Stimulated activated naive CD8-positive, alpha-beta T cell treated with anti-CD3 and anti-CD28 coated beads, Interleukin-15, amount 100 ng/mL, for 72 hours (primary cell): ENCODE data around the gene TMEM121B.
A peak's percentile ranks its signal among the peaks of the same experiment; 100 is the strongest.
"Not testable (repeated sequence)": the region's sequence is repeated elsewhere in the genome, so short reads cannot be mapped to it uniquely, and the experiment has no call there.

ENCODE experiments used
- ATAC-seq: fragments of 150-1000 bp; cut with Tn5 transposase; 2 replicates; pipeline ENCODE4 v1.10.0; 2021; ENCODE audit warnings: mild to moderate bottlenecking, moderate library complexity
- DNase-seq, 2 donors: peaks; one replicate each; pipeline ENCODE4 v3.0.0; 2021 to 2022
- H3K27ac Mint-ChIP-seq, 2 donors: one replicate each; pipeline ENCODE4 v1.8.0; 2022; ENCODE audit warnings: mild to moderate bottlenecking in 2 of 2, mixed read lengths in 2 of 2, moderate library complexity in 2 of 2
- H3K27me3 Mint-ChIP-seq: one replicate; pipeline ENCODE4 v1.8.0; 2022; ENCODE audit warnings: mixed read lengths
- H3K4me1 Mint-ChIP-seq: one replicate; pipeline ENCODE4 v1.8.0; 2022; ENCODE audit warnings: mild to moderate bottlenecking, mixed read lengths
- H3K4me3 Mint-ChIP-seq, 2 donors: one replicate each; pipeline ENCODE4 v1.8.0; 2022; ENCODE audit warnings: mild to moderate bottlenecking in 2 of 2, mixed read lengths in 2 of 2, moderate library complexity in 1 of 2
- H3K9me3 Mint-ChIP-seq, 2 donors: one replicate each; pipeline ENCODE4 v1.8.0; 2022; ENCODE audit warnings: mixed read lengths in 2 of 2

The TMEM121B gene

DNA sequence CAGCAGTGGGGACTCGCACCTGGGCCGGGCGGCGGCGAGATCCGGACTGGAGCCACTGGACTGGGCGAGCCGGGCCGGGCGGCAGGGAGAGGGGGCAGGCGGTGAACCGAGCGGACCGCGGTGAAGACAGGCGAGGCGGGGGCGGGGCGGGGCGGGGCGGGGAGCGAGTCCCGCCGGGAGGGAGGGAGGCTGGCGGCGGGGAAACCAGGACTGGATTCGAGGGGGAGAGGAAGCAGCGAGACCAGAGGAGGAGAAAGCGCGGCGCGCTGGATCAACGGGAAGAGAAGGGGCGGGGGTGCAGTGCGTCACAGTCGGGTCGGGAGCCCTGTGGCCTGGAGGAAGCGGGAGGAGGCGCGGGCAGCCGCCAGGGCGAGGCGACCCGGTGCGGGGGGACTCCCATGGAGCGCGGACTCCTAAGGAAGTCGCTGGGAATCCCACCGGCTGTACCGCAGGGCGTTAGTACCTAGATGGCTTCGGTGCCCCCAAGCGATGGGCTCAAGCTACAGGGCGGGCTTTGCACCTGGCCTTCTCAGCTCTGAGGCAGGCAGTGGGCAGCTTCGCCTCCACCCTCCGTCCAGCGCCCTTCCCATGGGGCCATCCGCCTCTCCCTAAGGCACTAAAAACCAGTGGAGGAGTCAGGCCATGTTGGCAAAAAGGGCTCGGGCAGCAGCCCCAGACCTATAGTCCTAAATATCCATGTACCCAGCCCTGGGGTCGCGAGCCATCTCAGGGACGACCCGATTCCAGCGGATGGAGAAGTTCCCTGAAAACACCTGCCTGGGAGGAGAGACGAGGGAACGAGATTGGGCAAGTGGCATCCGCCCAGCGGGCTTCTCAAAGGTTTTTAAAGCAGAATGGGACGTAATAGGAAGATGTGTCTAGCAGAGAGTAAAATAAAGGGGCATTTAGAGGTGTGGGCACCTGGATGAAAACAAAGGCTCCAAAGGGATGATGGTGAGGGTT is at the start of gene TMEM121B:
TMEM121B (minus strand) TSS at position 128 of the 963 bp plus-strand sequence. CDS start 233 bp downstream, outside the sequence.
- ATAC-seq (no peak), DNase-seq (no peak)
- H3K4me1 Mint-ChIP-seq = peaks cover 45% of the 10 kb centered on the region
- no peaks in the 10 kb centered on the region for H3K9me3 Mint-ChIP-seq
- H3K4me3 Mint-ChIP-seq = peak within 1 kb of the TSS; percentile 71 to 76
- peak within 1 kb of the TSS in 1 of 2 donors; percentile 48 for H3K27ac Mint-ChIP-seq
- peaks cover 47% of the 10 kb centered on the region for H3K27me3 Mint-ChIP-seq

DNA sequence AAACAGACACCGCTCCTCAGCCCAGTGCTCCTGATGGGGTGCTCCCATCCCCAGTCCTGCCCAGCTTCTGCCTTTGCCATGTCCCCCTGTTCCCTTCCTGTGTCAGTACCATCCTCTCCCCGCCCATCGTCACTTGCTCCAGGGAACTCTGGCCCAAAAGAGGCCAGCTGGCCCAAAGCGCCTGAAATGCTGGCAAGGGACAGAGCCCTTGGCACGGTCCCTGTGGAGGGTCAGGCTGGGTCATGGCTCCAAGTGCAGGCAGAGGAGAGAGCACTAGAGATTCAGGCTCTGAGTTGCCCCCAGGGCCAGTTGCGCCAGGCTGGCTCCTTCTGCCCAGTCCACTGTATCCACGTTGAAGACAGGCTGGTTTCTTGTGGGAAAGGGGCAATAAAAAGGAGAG is 46.3 kb upstream of the TMEM121B start:
- no peak overlapping the region for H3K4me3 Mint-ChIP-seq
- no peaks in the 10 kb centered on the region for H3K9me3 Mint-ChIP-seq
- H3K27ac Mint-ChIP-seq = no peak overlapping the region
- DNase-seq = no peak
- peaks cover 6% of the 10 kb centered on the region for H3K27me3 Mint-ChIP-seq
- no peak for ATAC-seq
- H3K4me1 Mint-ChIP-seq = peaks cover 18% of the 10 kb centered on the region

- Mint-ChIP-seq H3K4me1 (peaks cover 10% of the 10 kb centered on the region), H3K4me3 (no peak overlapping the region), H3K27ac (no peak overlapping the region), H3K9me3 (no peaks in the 10 kb centered on the region), H3K27me3 (peaks cover 6% of the 10 kb centered on the region)
- no peak for DNase-seq
- no peak for ATAC-seq
Observed at GRCh38 chr22:17164392-17165024, 43.3 kb upstream of the TMEM121B start.

DNA sequence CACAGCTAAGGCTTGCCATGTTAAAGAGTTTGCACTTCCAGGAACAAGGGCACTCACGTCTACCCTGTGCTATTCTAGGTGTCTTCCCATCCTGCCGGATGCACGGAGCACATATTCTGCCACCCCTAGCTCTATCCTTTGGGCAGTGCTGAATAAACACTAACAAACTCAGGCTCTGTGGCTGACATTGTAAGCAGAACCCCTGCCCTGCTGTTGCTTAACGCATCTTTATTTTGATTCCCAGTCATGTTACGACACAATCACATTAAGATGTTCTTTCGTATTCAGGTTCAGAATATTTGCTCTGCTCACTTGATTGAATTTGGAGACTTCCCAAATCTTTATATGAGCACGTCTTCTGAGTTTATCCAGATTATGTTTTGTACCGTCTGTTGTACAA is 41.6 kb upstream of the TMEM121B start:
- DNase-seq (no peak), ATAC-seq (no peak)
- Mint-ChIP-seq H3K9me3 (no peaks in the 10 kb centered on the region), H3K27ac (no peak overlapping the region), H3K27me3 (no peaks in the 10 kb centered on the region), H3K4me3 (no peak overlapping the region), H3K4me1 (peaks cover 22% of the 10 kb centered on the region)

GRCh38 chr22:17161991-17162390 is 40.8 kb upstream of the TMEM121B start:
- H3K4me1 Mint-ChIP-seq = peaks cover 29% of the 10 kb centered on the region
- no peak for DNase-seq
- no peak for ATAC-seq
- H3K4me3 Mint-ChIP-seq = no peak overlapping the region
- no peak overlapping the region for H3K27ac Mint-ChIP-seq
- no peaks in the 10 kb centered on the region for H3K9me3 Mint-ChIP-seq
- no peaks in the 10 kb centered on the region for H3K27me3 Mint-ChIP-seq

- Mint-ChIP-seq H3K27me3 (no peaks in the 10 kb centered on the region), H3K4me3 (peak overlapping the region; percentile 84 to 95), H3K9me3 (no peaks in the 10 kb centered on the region), H3K4me1 (peaks cover 50% of the 10 kb centered on the region), H3K27ac (peak overlapping the region; percentile 52 to 59)
- DNase-seq (peak; percentile 45 to 69), ATAC-seq (peak; percentile 66)
Observed at GRCh38 chr22:17159504-17159951, 38.4 kb upstream of the TMEM121B start.

- Mint-ChIP-seq H3K27me3 (no peaks in the 10 kb centered on the region), H3K9me3 (no peaks in the 10 kb centered on the region), H3K4me3 (peak within 1 kb of the TSS; percentile 84 to 95)
Observed at GRCh38 chr22:17158568-17159503, 37.7 kb upstream of the TMEM121B start, which contains the start of gene HDHD5. Gene HDHD5 (minus strand): TSS chr22:17159277. CDS start chr22:17159251, 26 bp downstream.

DNA sequence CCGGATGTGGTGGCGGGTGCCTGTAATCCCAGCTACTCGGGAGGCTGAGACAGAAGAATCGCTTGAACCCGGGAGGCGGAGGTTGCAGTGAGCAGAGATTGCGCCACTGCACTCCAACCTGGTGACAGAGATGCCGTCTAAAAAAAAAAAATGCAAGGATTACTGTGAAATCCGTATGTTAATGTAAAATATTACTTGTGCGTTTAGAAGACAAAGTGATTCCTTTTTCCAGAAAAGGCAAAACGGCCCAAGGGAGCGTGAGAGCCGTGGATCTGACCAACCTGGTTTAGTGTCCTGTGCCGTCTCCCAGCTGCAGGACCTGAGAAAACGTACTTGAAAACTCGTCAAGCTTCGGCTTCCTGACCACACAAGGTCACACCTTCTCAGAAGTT is 37.0 kb upstream of the TMEM121B start:
- ATAC-seq (no peak), DNase-seq (no peak)
- no peaks in the 10 kb centered on the region for H3K9me3 Mint-ChIP-seq
- peak overlapping the region; percentile 90 to 93 for H3K27ac Mint-ChIP-seq
- H3K27me3 Mint-ChIP-seq = no peaks in the 10 kb centered on the region
- peaks cover 55% of the 10 kb centered on the region for H3K4me1 Mint-ChIP-seq
- peak overlapping the region; percentile 84 to 95 for H3K4me3 Mint-ChIP-seq

More at GRCh38 chr22:17158568-17159503, 37.7 kb upstream of the TMEM121B start, which contains the start of gene HDHD5:
- peak within 1 kb of the TSS; percentile 90 to 93 for H3K27ac Mint-ChIP-seq
- peaks cover 50% of the 10 kb centered on the region for H3K4me1 Mint-ChIP-seq
- peak; percentile 90 for ATAC-seq
- DNase-seq = peak; percentile 76 to 85

DNA sequence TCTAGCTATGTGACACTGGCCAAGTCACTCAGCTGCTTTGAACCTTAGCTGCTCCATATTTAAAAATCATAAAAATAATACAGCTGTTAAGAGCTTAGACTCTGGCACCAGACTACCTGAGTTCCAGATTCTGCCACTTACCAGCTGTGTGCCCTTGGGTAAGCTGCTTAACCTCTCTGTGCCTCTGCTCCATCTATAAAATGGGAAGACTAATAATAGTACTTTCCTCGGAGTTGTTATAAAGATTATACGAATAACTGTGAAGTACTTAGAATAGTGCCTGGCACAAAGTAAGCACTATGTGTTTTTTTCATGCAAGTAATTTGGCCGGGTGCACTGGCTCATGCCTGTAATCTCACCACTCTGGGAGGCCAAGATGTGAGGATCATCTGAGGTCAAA is 36.6 kb upstream of the TMEM121B start:
- no peak for DNase-seq
- Mint-ChIP-seq H3K4me3 (peak overlapping the region; percentile 84 to 95), H3K27me3 (no peaks in the 10 kb centered on the region), H3K4me1 (peaks cover 59% of the 10 kb centered on the region), H3K27ac (no peak overlapping the region), H3K9me3 (no peaks in the 10 kb centered on the region)
- ATAC-seq = no peak

- H3K4me1 Mint-ChIP-seq = peaks cover 72% of the 10 kb centered on the region
- H3K27ac Mint-ChIP-seq = no peak overlapping the region
- ATAC-seq (no peak), DNase-seq (no peak)
- no peaks in the 10 kb centered on the region for H3K27me3 Mint-ChIP-seq
- peak overlapping the region; percentile 24 to 53 for H3K4me3 Mint-ChIP-seq
- no peaks in the 10 kb centered on the region for H3K9me3 Mint-ChIP-seq
Observed at GRCh38 chr22:17155941-17156340, 34.8 kb upstream of the TMEM121B start.

DNA sequence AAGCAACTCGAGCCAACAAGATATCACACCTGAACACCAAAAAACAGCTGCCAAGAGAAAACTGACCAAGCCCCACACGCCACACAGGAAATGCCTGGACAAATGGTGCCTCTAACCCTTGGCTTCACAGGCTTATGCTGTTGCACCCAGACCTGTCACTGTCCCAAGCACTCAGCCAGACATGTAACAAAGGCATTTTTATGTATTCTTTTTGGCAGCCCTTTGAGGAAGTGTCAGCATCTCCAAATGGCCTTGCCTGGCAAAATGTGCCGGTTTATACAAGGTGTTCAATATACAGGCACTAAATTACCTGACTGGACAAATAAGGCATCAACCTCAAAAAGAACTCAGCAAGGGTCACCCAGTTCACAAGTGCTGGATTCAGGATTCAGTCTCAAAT is 31.8 kb upstream of the TMEM121B start:
- no peak overlapping the region for H3K4me3 Mint-ChIP-seq
- no peaks in the 10 kb centered on the region for H3K9me3 Mint-ChIP-seq
- peaks cover 66% of the 10 kb centered on the region for H3K4me1 Mint-ChIP-seq
- no peak overlapping the region for H3K27ac Mint-ChIP-seq
- DNase-seq = no peak
- ATAC-seq = no peak
- no peaks in the 10 kb centered on the region for H3K27me3 Mint-ChIP-seq

DNA sequence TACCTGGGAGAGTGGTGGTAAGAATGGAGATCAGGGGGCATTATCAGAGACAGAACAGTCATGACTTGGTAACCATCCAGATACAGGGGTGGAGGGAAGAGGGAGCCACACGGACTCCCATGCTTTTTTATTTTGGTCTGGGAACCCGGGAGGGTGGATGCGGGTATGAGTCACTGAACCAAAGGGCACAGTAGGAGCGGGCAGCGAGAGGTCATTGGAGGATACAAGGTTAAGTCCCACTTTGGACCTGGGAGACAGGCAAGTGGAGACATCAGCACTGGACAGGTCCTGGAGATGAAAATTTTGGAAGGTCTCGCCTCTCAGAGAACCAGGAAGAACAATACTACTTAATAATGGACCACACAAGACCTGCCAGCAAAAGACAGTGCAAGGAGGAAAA is 31.2 kb upstream of the TMEM121B start:
- no peaks in the 10 kb centered on the region for H3K9me3 Mint-ChIP-seq
- H3K4me1 Mint-ChIP-seq = peaks cover 64% of the 10 kb centered on the region
- ATAC-seq = no peak
- H3K27ac Mint-ChIP-seq = peak overlapping the region in 1 of 2 donors; percentile 22
- DNase-seq = no peak
- H3K4me3 Mint-ChIP-seq = no peak overlapping the region
- no peaks in the 10 kb centered on the region for H3K27me3 Mint-ChIP-seq

- Mint-ChIP-seq H3K9me3 (no peaks in the 10 kb centered on the region), H3K27ac (no peak overlapping the region), H3K4me1 (peaks cover 36% of the 10 kb centered on the region), H3K27me3 (no peaks in the 10 kb centered on the region), H3K4me3 (no peak overlapping the region)
- DNase-seq (no peak), ATAC-seq (no peak)
Observed at GRCh38 chr22:17149076-17149815, 28.1 kb upstream of the TMEM121B start.

GRCh38 chr22:17147458-17147857 is 26.3 kb upstream of the TMEM121B start:
- H3K4me3 Mint-ChIP-seq, H3K9me3 Mint-ChIP-seq, H3K27me3 Mint-ChIP-seq, ATAC-seq, DNase-seq: not testable (repeated sequence)
- Mint-ChIP-seq H3K27ac (peak overlapping the region in 1 of 2 donors; percentile 71), H3K4me1 (peaks cover 25% of the 10 kb centered on the region)
